HepG2 (cell line): Measurements from ENCODE around the gene ADARB2. TPM values are rescaled to one million over a fixed set of nuclear protein-coding genes. Genes with fewer than 3 reads are reported as not detected.
"Not testable (repeated sequence)": the region's sequence is repeated elsewhere in the genome, so short reads cannot be mapped to it uniquely, and the experiment has no call there.

Experiments used
- ATAC-seq: fragments of 200-7000 bp; cut with Tn5 transposase; 3 replicates; pipeline ENCODE4 v1.9.1; 2020; ENCODE audit warnings: mild to moderate bottlenecking, moderate library complexity
- BruUV-seq: library from RNA; stranded (reverse); fragments of 400-500 nt; replicated peaks from 2 replicates; lab custom pipeline; 2021; lab: Mats Ljungman, UMichigan
- CTCF ChIA-PET: fragments of 300-600 bp; formaldehyde crosslinking; extraction: SDS; loops from one replicate; lab custom pipeline; 2021; ENCODE audit warnings: low total read pairs, inconsistent platforms, low intra/inter-chr PET ratio; lab: Yijun Ruan, JAX
- POLR2A ChIA-PET: fragments of 350-600 bp; sonication (Branson Sonifier 250); formaldehyde crosslinking; loops from one replicate; lab custom pipeline; 2020; ENCODE audit warnings: antibody characterized with exemption, inconsistent platforms; lab: Yijun Ruan, JAX
- DNase-seq: peaks from one replicate; pipeline ENCODE4 v3.0.0-alpha.2; 2015; ENCODE audit warnings: low spot score
- FAIRE-seq: peaks from 3 replicates; lab custom pipeline; 2011; peaks lifted over from hg19 to GRCh38; lab: Jason Lieb, UNC
- H2AFZ ChIP-seq: one replicate; pipeline ENCODE4 v1.6.1; 2011; ENCODE audit warnings: low read length, inconsistent platforms
- H3K27ac ChIP-seq: fragments of 300-600 bp; 3 replicates; pipeline ENCODE4 v1.8.0; 2011; ENCODE audit warnings: mixed run types, mild to moderate bottlenecking, mixed read lengths, low read length, inconsistent platforms; ENCODE audit not compliant: insufficient read depth; ENCODE audit errors: extremely low read length
- H3K27me3 ChIP-seq, 2 experiments: fragments of 200-600 bp in 1 of 2; 2 replicates in 1 of 2; 3 replicates in 1 of 2; pipeline versions ENCODE4 v1.6.0 to v1.8.0; 2011; ENCODE audit warnings: low read length in 2 of 2, mild to moderate bottlenecking in 2 of 2, moderate library complexity in 2 of 2, inconsistent platforms in 1 of 2; ENCODE audit not compliant: insufficient read depth in 2 of 2, control insufficient read depth in 1 of 2
- H3K36me3 ChIP-seq, 2 experiments: fragments of 200-600 bp in 1 of 2; replicated peaks in 1 of 2; 2 replicates in 1 of 2; 3 replicates in 1 of 2; pipeline versions ENCODE4 v1.5.1 to v1.8.0; 2011; ENCODE audit warnings: low read length in 2 of 2, inconsistent platforms in 1 of 2; ENCODE audit not compliant: insufficient read depth in 2 of 2, control insufficient read depth in 1 of 2
- H3K4me1 ChIP-seq: 2 replicates; pipeline ENCODE4 v1.5.1; 2012; ENCODE audit warnings: low read length, inconsistent platforms; ENCODE audit not compliant: insufficient read depth
- H3K4me2 ChIP-seq: 2 replicates; pipeline ENCODE4 v1.6.0; 2011; ENCODE audit warnings: low read depth, low read length, inconsistent platforms
- H3K4me3 ChIP-seq, 3 experiments: fragments of 200-600 bp in 1 of 3; sonication (generic), shearing (Covaris generic) in 1 of 3; replicated peaks in 1 of 3; 2 replicates each; pipeline ENCODE4 v1.5.1; 2011 to 2016; ENCODE audit warnings: low read length in 3 of 3, inconsistent platforms in 2 of 3, low read depth in 2 of 3, mild to moderate bottlenecking in 2 of 3, control low read depth in 1 of 3, mixed read lengths in 1 of 3; ENCODE audit not compliant: insufficient read depth in 1 of 3
- H3K79me2 ChIP-seq: one replicate; pipeline ENCODE4 v1.6.1; 2011; ENCODE audit warnings: low read length, inconsistent platforms; ENCODE audit not compliant: insufficient read depth
- H3K9ac ChIP-seq: 2 replicates; pipeline ENCODE4 v1.6.0; 2011; ENCODE audit warnings: mild to moderate bottlenecking, low read depth, low read length, inconsistent platforms; ENCODE audit not compliant: insufficient read depth
- H3K9me3 ChIP-seq: 2 replicates; pipeline ENCODE4 v1.5.1; 2012; ENCODE audit warnings: mild to moderate bottlenecking, low read length
- H4K20me1 ChIP-seq: 2 replicates; pipeline ENCODE4 v1.6.0; 2011; ENCODE audit warnings: inconsistent platforms, mild to moderate bottlenecking, low read length, moderate library complexity; ENCODE audit not compliant: insufficient read depth
- WGBS: methylation state at CpG from one replicate; pipeline ENCODE4 v1.1.6; 2017; ENCODE audit warnings: low lambda C conversion rate; 5-methylcytosine and 5-hydroxymethylcytosine counted together
- in situ Hi-C: cut with HindIII; loops from 2 replicates; pipeline ENCODE4 v1.10.0; 2017; ENCODE audit warnings: low pct_unique_long_range_greater_than_20kb; ENCODE audit not compliant: extremely low pct_ligation_motif_present
- intact Hi-C: fragments of 100-400 bp; cut with micrococcal nuclease; formaldehyde crosslinking; loops from one replicate; pipeline ENCODE4 v1.10.0; 2022; ENCODE audit not compliant: unreplicated experiment
- polyA plus RNA-seq, 8 experiments: library from polyadenylated mRNA; depleted of rRNA in 3 of 8; stranded (reverse) in 7 of 8; unstranded in 1 of 8; fragments of >200 nt; fragmentation: Illumina TruSeq in 4 of 8; extraction: Trizol in 4 of 8; gene quantifications; 2 replicates each; pipeline versions ENCODE4 v1.2.1 to v1.2.3, GENCODE V29; 2011 to 2016; ENCODE audit warnings: low read depth in 4 of 8, missing spikeins in 1 of 8, mixed read lengths in 1 of 8; ENCODE audit not compliant: insufficient read depth in 1 of 8
- total RNA-seq, 5 experiments: library from RNA; depleted of rRNA; stranded (reverse); fragments of >200 nt; fragmentation: Illumina TruSeq; extraction: Trizol; gene quantifications; 2 replicates each; pipeline ENCODE4 v1.2.3, GENCODE V29; 2016; ENCODE audit warnings: low read depth in 1 of 5
- TF ChIP-seq, protein P1 (sequence below): sonication (generic); formaldehyde crosslinking; IDR thresholded peaks from 2 replicates; pipeline ENCODE4 v1.9.0; 2022; ENCODE audit warnings: low read depth, missing genetic modification reagents
- TF ChIP-seq, protein P2 (sequence below): IDR thresholded peaks from 2 replicates; pipeline ENCODE4 v1.6.1; 2016; ENCODE audit warnings: low read depth, control low read depth

ADARB2 gene
- total and polyA plus RNA-seq, 2 of the 13 experiments (the other 11 are each of a cell fraction or from before 2014, with no cell fraction given): not detected

DNA sequence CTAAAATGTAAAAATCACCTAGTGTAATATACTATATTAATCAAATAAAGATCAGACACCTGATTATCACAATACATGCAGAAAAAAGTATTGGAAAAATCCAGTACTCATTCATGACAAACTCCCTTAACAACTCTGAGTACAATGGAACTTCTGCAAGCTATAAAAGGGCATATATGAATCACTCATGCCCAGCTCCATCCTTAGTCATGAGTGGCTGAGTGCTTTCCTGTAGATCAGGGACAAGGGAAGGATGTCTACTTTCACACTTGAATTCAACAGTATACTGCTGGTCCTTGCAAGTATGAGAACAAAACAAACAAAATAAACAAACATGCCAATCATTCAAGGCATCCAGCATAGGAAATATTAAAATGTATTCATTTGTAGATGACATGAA lies 116.5 kb downstream of the ADARB2 start (continued):
- TF ChIP-seq, protein P1, sequence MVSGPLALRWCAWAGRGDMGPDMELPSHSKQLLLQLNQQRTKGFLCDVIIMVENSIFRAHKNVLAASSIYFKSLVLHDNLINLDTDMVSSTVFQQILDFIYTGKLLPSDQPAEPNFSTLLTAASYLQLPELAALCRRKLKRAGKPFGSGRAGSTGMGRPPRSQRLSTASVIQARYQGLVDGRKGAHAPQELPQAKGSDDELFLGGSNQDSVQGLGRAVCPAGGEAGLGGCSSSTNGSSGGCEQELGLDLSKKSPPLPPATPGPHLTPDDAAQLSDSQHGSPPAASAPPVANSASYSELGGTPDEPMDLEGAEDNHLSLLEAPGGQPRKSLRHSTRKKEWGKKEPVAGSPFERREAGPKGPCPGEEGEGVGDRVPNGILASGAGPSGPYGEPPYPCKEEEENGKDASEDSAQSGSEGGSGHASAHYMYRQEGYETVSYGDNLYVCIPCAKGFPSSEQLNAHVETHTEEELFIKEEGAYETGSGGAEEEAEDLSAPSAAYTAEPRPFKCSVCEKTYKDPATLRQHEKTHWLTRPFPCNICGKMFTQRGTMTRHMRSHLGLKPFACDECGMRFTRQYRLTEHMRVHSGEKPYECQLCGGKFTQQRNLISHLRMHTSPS (CRISPR knock-in tag): no peak
- TF ChIP-seq, protein P2, sequence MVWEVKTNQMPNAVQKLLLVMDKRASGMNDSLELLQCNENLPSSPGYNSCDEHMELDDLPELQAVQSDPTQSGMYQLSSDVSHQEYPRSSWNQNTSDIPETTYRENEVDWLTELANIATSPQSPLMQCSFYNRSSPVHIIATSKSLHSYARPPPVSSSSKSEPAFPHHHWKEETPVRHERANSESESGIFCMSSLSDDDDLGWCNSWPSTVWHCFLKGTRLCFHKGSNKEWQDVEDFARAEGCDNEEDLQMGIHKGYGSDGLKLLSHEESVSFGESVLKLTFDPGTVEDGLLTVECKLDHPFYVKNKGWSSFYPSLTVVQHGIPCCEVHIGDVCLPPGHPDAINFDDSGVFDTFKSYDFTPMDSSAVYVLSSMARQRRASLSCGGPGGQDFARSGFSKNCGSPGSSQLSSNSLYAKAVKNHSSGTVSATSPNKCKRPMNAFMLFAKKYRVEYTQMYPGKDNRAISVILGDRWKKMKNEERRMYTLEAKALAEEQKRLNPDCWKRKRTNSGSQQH (CRISPR knock-in tag): no peak

DNA sequence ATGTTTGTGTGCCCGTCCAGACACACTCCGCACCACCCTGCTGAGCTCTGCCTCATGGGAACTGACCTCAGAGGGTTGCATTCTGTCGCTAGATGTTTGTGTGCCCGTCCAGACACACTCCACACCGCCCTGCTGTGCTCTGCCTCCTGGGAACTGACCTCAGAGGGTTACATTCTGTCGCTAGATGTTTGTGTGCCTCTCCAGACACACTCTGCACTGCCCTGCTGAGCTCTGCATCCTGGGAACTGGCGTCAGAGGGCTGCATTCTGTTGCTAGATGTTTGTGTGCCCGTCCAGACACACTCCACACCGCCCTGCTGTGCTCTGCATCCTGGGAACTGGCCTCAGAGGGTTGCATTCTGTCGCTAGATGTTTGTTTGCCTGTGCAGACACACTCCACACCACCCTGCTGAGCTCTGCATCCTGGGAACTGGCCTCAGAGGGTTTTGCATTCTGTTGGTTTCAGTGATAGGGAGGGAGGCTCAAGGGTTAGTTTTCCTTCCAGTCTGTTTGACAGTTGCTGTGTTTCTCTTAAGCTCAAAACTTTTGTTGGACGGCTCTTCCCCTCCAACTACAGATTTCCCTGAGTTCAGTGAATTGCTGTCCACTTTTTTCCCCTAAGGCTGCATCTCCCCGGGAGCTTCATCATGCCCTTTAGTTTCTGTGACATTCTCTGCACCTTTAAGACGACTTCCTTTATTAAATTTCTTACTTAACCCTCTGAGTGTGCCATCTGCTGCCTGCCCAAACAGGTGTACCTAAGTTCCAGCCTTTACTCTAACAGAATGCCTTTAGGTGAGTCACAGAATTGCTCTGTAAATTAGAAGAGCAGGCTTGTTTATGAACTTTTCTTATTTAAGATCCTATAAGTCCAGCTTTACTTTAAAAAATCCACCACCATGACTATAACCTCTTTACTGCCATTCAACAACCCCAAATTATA lies 119.7 kb downstream of the ADARB2 start:
- H3K4me1 ChIP-seq, H3K9me3 ChIP-seq, ATAC-seq, H2AFZ ChIP-seq, intact Hi-C loops, FAIRE-seq, H3K27ac ChIP-seq, DNase-seq, H3K4me2 ChIP-seq, H4K20me1 ChIP-seq, H3K79me2 ChIP-seq, in situ Hi-C loops, BruUV-seq, H3K4me3 ChIP-seq, CTCF ChIA-PET, H3K9ac ChIP-seq, POLR2A ChIA-PET, H3K36me3 ChIP-seq: not testable (repeated sequence)
- peaks cover 0 to 23% of the 10 kb centered on the region in 2 experiments; a peak in 3 of 5 replicates for H3K27me3 ChIP-seq
- WGBS: 0% methylated on average over 3 of the region's 13 CpGs

DNA sequence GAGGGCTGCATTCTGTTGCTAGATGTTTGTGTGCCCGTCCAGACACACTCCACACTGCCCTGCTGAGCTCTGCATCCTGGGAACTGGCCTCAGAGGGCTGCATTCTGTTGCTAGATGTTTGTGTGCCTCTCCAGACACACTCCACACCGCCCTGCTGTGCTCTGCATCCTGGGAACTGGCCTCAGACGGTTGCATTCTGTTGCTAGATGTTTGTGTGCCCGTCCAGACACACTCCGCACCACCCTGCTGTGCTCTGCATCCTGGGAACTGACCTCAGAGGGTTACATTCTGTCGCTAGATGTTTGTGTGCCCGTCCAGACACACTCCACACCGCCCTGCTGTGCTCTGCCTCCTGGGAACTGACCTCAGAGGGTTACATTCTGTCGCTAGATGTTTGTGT lies 120.6 kb downstream of the ADARB2 start:
- H3K4me3 ChIP-seq, POLR2A ChIA-PET, BruUV-seq, DNase-seq, H3K4me1 ChIP-seq, in situ Hi-C loops, H3K9me3 ChIP-seq, ATAC-seq, H4K20me1 ChIP-seq, H3K79me2 ChIP-seq, H3K27ac ChIP-seq, H2AFZ ChIP-seq, FAIRE-seq, H3K36me3 ChIP-seq, H3K4me2 ChIP-seq, H3K9ac ChIP-seq, CTCF ChIA-PET, intact Hi-C loops: not testable (repeated sequence)
- WGBS: 9% methylated on average over 7 of the region's 9 CpGs
- peaks cover 0 to 31% of the 10 kb centered on the region in 2 experiments; a peak in 3 of 5 replicates for H3K27me3 ChIP-seq
